SJSA1 (cell line): Measurements from ENCODE around the gene MCRS1. TPM values are rescaled to one million over a fixed set of nuclear protein-coding genes. Genes with fewer than 3 reads are reported as not detected.

Experiments used
- DNase-seq, 2 experiments: peaks; one replicate each; pipeline ENCODE4 v3.0.0-alpha.2; 2015 to 2020; ENCODE audit warnings: low spot score in 2 of 2, low read depth in 1 of 2
- H3K27ac ChIP-seq: fragments of 250-450 bp; sonication (Bioruptor Pico); 2 replicates; pipeline ENCODE4 v1.5.1; 2020; ENCODE audit warnings: mild to moderate bottlenecking, moderate library complexity
- H3K27me3 ChIP-seq: fragments of 250-450 bp; sonication (Bioruptor Pico); replicated peaks from 2 replicates; pipeline ENCODE4 v1.5.1; 2020; ENCODE audit warnings: mild to moderate bottlenecking, moderate library complexity
- H3K36me3 ChIP-seq: fragments of 250-450 bp; sonication (Bioruptor Pico); 2 replicates; pipeline ENCODE4 v1.5.1; 2020; ENCODE audit warnings: mild to moderate bottlenecking
- H3K4me1 ChIP-seq: fragments of 250-450 bp; sonication (Bioruptor Pico); replicated peaks from 2 replicates; pipeline ENCODE4 v1.6.1; 2021; ENCODE audit warnings: mild to moderate bottlenecking
- H3K4me3 ChIP-seq: fragments of 250-450 bp; sonication (Bioruptor Pico); 2 replicates; pipeline ENCODE4 v1.5.1; 2020; ENCODE audit warnings: mild to moderate bottlenecking
- H3K9me3 ChIP-seq: fragments of 250-450 bp; sonication (Bioruptor Pico); replicated peaks from 2 replicates; pipeline ENCODE4 v1.5.1; 2020; ENCODE audit warnings: mild to moderate bottlenecking
- total RNA-seq: library from RNA; depleted of rRNA; stranded (reverse); fragments of >200 nt; shearing (Covaris generic); gene quantifications from 2 replicates; pipeline ENCODE4 v1.2.3, GENCODE V29; 2014

MCRS1 gene
- total RNA-seq, 1 experiment from 2014 or later: 73.6 TPM

GRCh38 chr12:49568442-49569162 is 660 bp upstream of the MCRS1 start:
- H3K4me1 ChIP-seq: peaks cover 6% of the 10 kb centered on the region
- peak overlapping the region; percentile 85 for H3K4me3 ChIP-seq
- no peak overlapping the region for H3K27ac ChIP-seq
- no peaks in the 10 kb centered on the region for H3K27me3 ChIP-seq
- no peaks in the 10 kb centered on the region for H3K9me3 ChIP-seq
- peaks cover 38% of the 10 kb centered on the region for H3K36me3 ChIP-seq
- DNase-seq: no peak

GRCh38 chr12:49567302-49567610 is 686 bp downstream of the MCRS1 start:
- Histone ChIP-seq H3K9me3 (no peaks in the 10 kb centered on the region), H3K4me1 (peaks cover 6% of the 10 kb centered on the region), H3K36me3 (peaks cover 51% of the 10 kb centered on the region), H3K27me3 (no peaks in the 10 kb centered on the region), H3K4me3 (peak overlapping the region; percentile 85), H3K27ac (peak overlapping the region; percentile 93)
- DNase-seq: no peak

- DNase-seq: no peak
- Histone ChIP-seq H3K4me1 (peaks cover 6% of the 10 kb centered on the region), H3K27me3 (no peaks in the 10 kb centered on the region), H3K9me3 (no peaks in the 10 kb centered on the region), H3K36me3 (peaks cover 60% of the 10 kb centered on the region), H3K4me3 (no peak overlapping the region), H3K27ac (no peak overlapping the region)
Observed at GRCh38 chr12:49566361-49566760, 1.6 kb downstream of the MCRS1 start.

GRCh38 chr12:49565406-49566265 is 2.3 kb downstream of the MCRS1 start:
- H3K27ac ChIP-seq: no peak overlapping the region
- H3K36me3 ChIP-seq: peaks cover 68% of the 10 kb centered on the region
- H3K27me3 ChIP-seq: no peaks in the 10 kb centered on the region
- no peak for DNase-seq
- no peak overlapping the region for H3K4me3 ChIP-seq
- H3K9me3 ChIP-seq: no peaks in the 10 kb centered on the region
- peaks cover 6% of the 10 kb centered on the region for H3K4me1 ChIP-seq

- DNase-seq: no peak
- Histone ChIP-seq H3K4me1 (peaks cover 6% of the 10 kb centered on the region), H3K36me3 (peaks cover 76% of the 10 kb centered on the region), H3K9me3 (no peaks in the 10 kb centered on the region), H3K27ac (no peak overlapping the region), H3K4me3 (no peak overlapping the region), H3K27me3 (no peaks in the 10 kb centered on the region)
Observed at GRCh38 chr12:49564686-49565405, 3.1 kb downstream of the MCRS1 start.

GRCh38 chr12:49563951-49564685 is 3.8 kb downstream of the MCRS1 start:
- no peaks in the 10 kb centered on the region for H3K27me3 ChIP-seq
- H3K9me3 ChIP-seq: no peaks in the 10 kb centered on the region
- no peak for DNase-seq
- H3K4me3 ChIP-seq: no peak overlapping the region
- no peak overlapping the region for H3K27ac ChIP-seq
- H3K4me1 ChIP-seq: peaks cover 6% of the 10 kb centered on the region
- H3K36me3 ChIP-seq: peaks cover 83% of the 10 kb centered on the region

GRCh38 chr12:49562831-49563230 is 5.1 kb downstream of the MCRS1 start:
- Histone ChIP-seq H3K4me3 (no peak overlapping the region), H3K4me1 (peaks cover 6% of the 10 kb centered on the region), H3K27ac (no peak overlapping the region), H3K9me3 (no peaks in the 10 kb centered on the region), H3K27me3 (no peaks in the 10 kb centered on the region), H3K36me3 (peaks cover 92% of the 10 kb centered on the region)
- DNase-seq: no peak

GRCh38 chr12:49562233-49562632 is 5.7 kb downstream of the MCRS1 start:
- DNase-seq: no peak
- H3K27me3 ChIP-seq: no peaks in the 10 kb centered on the region
- H3K4me3 ChIP-seq: no peak overlapping the region
- peaks cover 6% of the 10 kb centered on the region for H3K4me1 ChIP-seq
- H3K27ac ChIP-seq: no peak overlapping the region
- peaks cover 93% of the 10 kb centered on the region for H3K36me3 ChIP-seq
- no peaks in the 10 kb centered on the region for H3K9me3 ChIP-seq

- peaks cover 87% of the 10 kb centered on the region for H3K36me3 ChIP-seq
- no peaks in the 10 kb centered on the region for H3K27me3 ChIP-seq
Observed at GRCh38 chr12:49560695-49561094, 7.2 kb downstream of the MCRS1 start.

GRCh38 chr12:49559011-49559675 is 8.8 kb downstream of the MCRS1 start:
- no peak overlapping the region for H3K4me3 ChIP-seq
- DNase-seq: no peak
- no peaks in the 10 kb centered on the region for H3K4me1 ChIP-seq
- no peaks in the 10 kb centered on the region for H3K9me3 ChIP-seq
- no peaks in the 10 kb centered on the region for H3K27me3 ChIP-seq
- peaks cover 72% of the 10 kb centered on the region for H3K36me3 ChIP-seq
- no peak overlapping the region for H3K27ac ChIP-seq

More at GRCh38 chr12:49560695-49561094, 7.2 kb downstream of the MCRS1 start:
- DNase-seq: no peak
- H3K9me3 ChIP-seq: no peaks in the 10 kb centered on the region
- no peak overlapping the region for H3K27ac ChIP-seq
- H3K4me1 ChIP-seq: no peaks in the 10 kb centered on the region
- H3K4me3 ChIP-seq: no peak overlapping the region

GRCh38 chr12:49558526-49558925 is 9.4 kb downstream of the MCRS1 start:
- no peak overlapping the region for H3K4me3 ChIP-seq
- H3K4me1 ChIP-seq: no peaks in the 10 kb centered on the region
- H3K27me3 ChIP-seq: no peaks in the 10 kb centered on the region
- DNase-seq: no peak
- H3K36me3 ChIP-seq: peaks cover 66% of the 10 kb centered on the region
- no peak overlapping the region for H3K27ac ChIP-seq
- no peaks in the 10 kb centered on the region for H3K9me3 ChIP-seq

- H3K27me3 ChIP-seq: no peaks in the 10 kb centered on the region
- no peaks in the 10 kb centered on the region for H3K4me1 ChIP-seq
- H3K27ac ChIP-seq: no peak overlapping the region
- H3K4me3 ChIP-seq: no peak overlapping the region
- no peaks in the 10 kb centered on the region for H3K9me3 ChIP-seq
- peak in 1 of 2 experiments; percentile 42 for DNase-seq
- peaks cover 59% of the 10 kb centered on the region for H3K36me3 ChIP-seq
Observed at GRCh38 chr12:49557917-49558215, 10.1 kb downstream of the MCRS1 start.
